HG03095 (cell line): ENCODE measurements around the gene WRAP73.

Experiments used
- ATAC-seq: cut with Tn5 transposase; IDR thresholded peaks from one replicate; pipeline ENCODE4 v1.9.1; 2021; ENCODE audit warnings: moderate library complexity; ENCODE audit not compliant: unreplicated experiment

WRAP73 gene

GRCh38 chr1:3683197-3683596 lies 33.3 kb upstream of the WRAP73 start:
- ATAC-seq, result no peak

GRCh38 chr1:3681898-3682806 lies 32.2 kb upstream of the WRAP73 start:
- no peak for ATAC-seq

- no peak for ATAC-seq
Observed at GRCh38 chr1:3681231-3681897, 31.5 kb upstream of the WRAP73 start.

- ATAC-seq, result no peak
Observed at GRCh38 chr1:3680488-3681230, 30.8 kb upstream of the WRAP73 start.

GRCh38 chr1:3679799-3680453 lies 30.0 kb upstream of the WRAP73 start:
- ATAC-seq, result no peak

GRCh38 chr1:3679098-3679555 lies 29.2 kb upstream of the WRAP73 start:
- ATAC-seq, result no peak

GRCh38 chr1:3678361-3679097 lies 28.6 kb upstream of the WRAP73 start:
- no peak for ATAC-seq

- ATAC-seq, result no peak
Observed at GRCh38 chr1:3677484-3677883, 27.6 kb upstream of the WRAP73 start.

- ATAC-seq, result peak; percentile 64
Observed at GRCh38 chr1:3676581-3677470, 26.9 kb upstream of the WRAP73 start.

- ATAC-seq, result no peak
Observed at GRCh38 chr1:3675436-3675835, 25.5 kb upstream of the WRAP73 start.

GRCh38 chr1:3674100-3675094 lies 24.5 kb upstream of the WRAP73 start:
- ATAC-seq, result no peak

GRCh38 chr1:3673381-3674099 lies 23.6 kb upstream of the WRAP73 start:
- no peak for ATAC-seq

GRCh38 chr1:3672971-3673361 lies 23.1 kb upstream of the WRAP73 start:
- ATAC-seq, result no peak

- ATAC-seq, result no peak
Observed at GRCh38 chr1:3672231-3672970, 22.5 kb upstream of the WRAP73 start.

GRCh38 chr1:3671371-3672180 lies 21.7 kb upstream of the WRAP73 start:
- ATAC-seq, result no peak

GRCh38 chr1:3670823-3671265 lies 20.9 kb upstream of the WRAP73 start:
- no peak for ATAC-seq
